Stimulated activated CD4-positive, alpha-beta T cell treated with anti-CD3 and anti-CD28 coated beads, Interleukin-4, amount 100 ng/mL, for 48 hours (primary cell): ENCODE data around the gene AZU1.

Experiments used
- DNase-seq, 2 donors: peaks; one replicate each; pipeline ENCODE4 v3.0.0-alpha.2; 2020; ENCODE audit warnings: low read depth in 2 of 2

The AZU1 gene

DNA sequence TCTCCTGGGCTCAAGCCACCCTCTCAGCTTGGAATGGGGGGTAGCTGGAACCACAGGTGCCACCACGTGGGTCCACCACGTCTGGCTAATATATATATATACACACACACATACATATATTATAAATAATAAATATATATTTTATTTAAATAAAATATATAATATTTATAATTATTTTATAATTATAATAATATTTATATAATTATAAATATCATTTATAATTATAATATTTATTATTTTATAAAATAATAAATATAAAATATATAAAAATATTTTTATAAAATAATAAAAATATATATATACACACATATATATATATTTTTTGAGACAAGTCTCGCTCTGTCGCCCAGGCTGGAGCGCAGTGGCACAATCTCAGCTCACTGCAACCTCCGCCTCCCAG, 26.9 kb downstream of the AZU1 start:
- no peak for DNase-seq

DNA sequence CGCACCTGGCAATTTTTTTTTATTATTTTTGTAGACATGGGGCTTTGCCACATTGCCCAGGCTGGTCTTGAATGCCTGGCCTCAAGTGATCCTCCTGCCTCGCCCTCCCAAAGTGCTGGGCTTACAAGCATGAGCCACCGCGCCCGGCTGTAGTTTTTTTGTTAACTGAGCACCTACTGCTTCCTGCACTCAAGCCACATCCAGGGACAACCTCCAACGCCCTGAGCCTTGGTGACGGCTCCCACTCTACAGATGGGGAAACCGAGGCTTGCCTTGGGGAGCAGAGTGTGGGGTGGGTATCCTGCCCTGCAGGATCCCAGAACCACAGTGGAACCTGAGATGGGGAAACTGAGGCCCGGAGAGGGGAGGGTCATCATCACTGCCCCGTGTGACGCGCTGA, 27.5 kb downstream of the AZU1 start:
- DNase-seq = no peak

DNA sequence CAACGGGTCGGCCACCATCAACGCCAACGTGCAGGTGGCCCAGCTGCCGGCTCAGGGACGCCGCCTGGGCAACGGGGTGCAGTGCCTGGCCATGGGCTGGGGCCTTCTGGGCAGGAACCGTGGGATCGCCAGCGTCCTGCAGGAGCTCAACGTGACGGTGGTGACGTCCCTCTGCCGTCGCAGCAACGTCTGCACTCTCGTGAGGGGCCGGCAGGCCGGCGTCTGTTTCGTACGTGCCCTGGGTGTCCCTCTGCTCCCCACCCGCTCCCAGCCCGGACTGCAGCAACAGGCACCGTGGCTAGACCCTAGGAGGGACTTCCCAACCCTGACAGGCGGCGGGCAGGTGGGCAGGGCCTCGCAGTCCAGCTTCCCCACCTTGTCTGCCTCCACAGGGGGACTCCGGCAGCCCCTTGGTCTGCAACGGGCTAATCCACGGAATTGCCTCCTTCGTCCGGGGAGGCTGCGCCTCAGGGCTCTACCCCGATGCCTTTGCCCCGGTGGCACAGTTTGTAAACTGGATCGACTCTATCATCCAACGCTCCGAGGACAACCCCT, 28.0 kb downstream of the AZU1 start:
- no peak for DNase-seq

DNA sequence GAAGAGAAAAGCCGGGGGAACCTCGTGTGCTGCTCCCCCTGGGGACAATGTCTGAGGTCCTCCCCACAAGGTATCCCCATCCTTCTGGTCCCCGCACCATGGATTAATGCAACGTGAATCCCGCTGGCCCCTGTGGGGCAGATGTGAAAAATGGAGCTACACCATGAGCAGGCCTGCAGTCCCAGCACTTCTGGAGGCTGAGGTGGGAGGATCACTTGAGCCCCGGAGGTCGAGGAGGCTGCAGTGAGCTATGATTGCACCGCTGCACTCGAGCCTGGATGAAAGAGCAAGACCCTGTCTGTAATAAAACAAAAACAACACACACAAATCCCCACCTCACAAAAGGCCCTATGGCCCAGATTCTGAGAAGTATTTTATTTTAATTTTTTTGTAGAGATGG, 30.6 kb downstream of the AZU1 start:
- no peak for DNase-seq

DNA sequence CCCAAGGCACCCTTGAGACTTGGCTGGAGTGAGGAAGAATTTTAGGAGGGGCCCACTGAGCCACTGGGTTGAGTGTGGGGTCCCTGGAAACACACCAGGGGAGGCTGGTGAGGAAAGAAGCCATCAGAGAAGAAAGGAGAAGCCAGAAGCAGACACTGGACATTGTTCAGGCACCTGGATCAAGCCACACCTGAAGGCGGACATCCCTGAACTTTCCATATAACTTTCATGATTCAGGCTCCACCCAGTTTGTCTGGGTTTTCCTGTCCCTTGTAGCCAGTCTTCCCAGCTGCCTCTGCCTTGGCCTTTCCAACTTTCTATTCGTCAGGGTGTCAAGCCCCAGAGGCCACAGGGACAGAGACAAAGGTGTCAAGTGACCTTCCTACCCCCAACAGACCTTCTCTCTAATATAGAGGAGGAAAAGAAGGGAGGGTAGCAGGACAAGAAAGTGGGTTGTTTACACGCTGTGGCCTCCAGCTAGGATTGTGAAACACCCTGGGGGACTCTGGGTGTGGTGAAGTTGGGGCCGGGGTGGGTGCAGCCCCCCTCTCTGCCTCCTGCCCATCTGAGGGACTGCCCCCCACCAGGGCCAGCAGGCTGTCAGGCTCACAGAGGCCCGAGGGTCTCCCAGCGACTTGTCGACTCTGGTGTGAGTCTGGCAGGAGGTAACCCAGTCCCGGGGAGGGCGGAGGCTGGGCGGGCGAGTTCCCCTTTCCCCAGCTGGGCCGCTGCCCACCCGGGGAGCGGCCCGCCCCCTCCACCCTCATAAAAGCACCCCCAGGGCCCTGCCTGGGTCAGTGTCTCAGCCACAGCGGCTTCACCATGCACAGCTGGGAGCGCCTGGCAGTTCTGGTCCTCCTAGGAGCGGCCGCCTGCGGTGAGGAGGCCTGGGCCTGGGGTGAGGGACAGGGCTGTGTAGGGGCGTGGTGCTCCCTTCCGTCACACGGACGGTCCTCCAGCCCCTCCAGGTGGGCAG, 31.5 kb downstream of the AZU1 start, which contains the start of gene CFD:
Gene CFD, plus strand, starts transcription at position 797 of the 976 bp plus-strand sequence. Its CDS starts 26 bp downstream, at position 823.
- no peak for DNase-seq

DNA sequence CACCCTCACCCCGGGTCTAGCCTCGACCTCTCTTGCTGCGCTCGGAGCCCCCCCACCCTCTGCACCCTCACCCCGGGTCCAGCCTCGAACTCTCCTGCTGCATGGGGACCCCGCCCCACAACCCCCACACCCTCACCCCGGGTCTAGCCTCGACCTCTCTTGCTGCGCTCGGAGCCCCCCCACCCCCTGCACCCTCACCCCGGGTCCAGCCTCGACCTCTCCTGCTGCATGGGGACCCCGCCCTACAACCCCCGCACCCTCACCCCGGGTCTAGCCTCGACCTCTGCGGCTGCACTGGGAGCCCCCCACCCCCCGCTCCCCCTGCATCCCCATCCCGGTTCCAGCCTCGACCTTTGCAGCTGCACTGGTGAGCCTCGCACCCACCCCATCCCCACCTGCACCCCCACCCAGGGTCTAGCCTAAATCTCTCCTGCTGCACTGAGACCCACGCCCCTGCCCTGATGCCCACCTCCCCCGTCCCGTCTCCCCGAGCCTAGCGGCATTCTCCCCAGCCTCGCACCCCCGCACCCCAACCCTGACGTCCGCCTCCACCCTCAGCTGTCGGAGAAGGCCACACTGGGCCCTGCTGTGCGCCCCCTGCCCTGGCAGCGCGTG, 33.6 kb downstream of the AZU1 start:
- no peak for DNase-seq

DNA sequence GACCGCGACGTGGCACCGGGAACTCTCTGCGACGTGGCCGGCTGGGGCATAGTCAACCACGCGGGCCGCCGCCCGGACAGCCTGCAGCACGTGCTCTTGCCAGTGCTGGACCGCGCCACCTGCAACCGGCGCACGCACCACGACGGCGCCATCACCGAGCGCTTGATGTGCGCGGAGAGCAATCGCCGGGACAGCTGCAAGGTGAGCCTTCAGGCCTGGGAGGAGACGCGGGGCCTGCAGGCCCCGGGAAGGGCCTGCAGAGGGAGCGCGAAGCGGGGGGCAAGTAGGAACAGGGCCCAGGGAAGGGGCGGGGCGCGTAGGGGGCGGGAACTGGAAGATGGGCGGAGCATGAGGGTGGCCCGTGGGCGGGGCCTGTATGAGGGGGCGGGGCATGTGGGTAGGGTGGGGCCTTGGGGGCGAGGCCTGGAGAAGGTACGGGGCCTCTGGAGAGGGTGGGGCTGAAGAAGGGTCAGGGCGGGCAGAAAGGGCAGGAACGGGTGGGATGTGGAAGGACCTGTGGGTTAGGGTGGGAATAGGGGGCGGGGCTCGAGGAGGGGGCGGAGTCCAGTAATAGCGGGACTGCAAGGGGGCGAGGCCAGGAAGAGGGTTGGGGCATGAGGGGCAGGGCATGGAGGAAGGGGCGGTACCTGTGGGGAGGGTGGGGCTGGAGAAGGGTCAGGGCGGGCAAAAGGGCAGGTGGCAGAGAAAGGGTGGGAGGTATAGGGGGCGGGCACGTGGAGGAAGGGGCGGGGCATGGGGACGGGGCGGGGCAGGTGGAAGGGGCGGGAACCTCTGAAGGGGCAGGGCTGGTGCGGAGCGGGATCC, 34.3 kb downstream of the AZU1 start:
- peak; percentile 47 to 83 for DNase-seq

DNA sequence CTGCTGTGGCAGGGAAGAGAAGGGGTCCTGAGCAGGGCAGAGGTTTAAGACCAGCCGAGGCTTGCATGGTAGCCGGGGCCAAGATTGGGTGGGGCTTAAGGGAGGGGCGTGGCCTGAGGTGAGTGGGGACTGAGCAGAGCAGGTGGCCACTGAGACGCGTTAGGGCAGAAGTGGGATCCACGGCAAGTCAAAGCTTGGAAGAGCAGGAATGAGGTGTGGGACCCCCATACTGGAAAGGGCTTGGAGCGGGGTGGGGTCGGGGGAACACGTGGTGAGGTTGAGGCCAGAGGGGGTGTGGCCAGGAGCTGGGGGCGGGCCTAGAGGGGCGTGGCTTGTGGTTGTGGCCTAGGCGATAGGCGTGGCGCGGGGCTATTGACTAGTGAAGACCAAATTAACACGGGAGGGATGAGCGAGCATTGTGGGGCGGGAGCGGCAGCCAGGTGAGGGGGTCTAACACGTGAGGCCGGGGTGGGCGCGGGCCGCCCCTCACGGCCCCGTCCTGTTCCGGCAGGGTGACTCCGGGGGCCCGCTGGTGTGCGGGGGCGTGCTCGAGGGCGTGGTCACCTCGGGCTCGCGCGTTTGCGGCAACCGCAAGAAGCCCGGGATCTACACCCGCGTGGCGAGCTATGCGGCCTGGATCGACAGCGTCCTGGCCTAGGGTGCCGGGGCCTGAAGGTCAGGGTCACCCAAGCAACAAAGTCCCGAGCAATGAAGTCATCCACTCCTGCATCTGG, 35.1 kb downstream of the AZU1 start:
- DNase-seq = peak; percentile 74 to 81

DNA sequence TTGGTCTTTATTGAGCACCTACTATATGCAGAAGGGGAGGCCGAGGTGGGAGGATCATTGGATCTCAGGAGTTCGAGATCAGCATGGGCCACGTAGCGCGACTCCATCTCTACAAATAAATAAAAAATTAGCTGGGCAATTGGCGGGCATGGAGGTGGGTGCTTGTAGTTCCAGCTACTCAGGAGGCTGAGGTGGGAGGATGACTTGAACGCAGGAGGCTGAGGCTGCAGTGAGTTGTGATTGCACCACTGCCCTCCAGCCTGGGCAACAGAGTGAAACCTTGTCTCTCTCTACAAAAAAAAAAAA, 35.6 kb downstream of the AZU1 start:
- no peak for DNase-seq

DNA sequence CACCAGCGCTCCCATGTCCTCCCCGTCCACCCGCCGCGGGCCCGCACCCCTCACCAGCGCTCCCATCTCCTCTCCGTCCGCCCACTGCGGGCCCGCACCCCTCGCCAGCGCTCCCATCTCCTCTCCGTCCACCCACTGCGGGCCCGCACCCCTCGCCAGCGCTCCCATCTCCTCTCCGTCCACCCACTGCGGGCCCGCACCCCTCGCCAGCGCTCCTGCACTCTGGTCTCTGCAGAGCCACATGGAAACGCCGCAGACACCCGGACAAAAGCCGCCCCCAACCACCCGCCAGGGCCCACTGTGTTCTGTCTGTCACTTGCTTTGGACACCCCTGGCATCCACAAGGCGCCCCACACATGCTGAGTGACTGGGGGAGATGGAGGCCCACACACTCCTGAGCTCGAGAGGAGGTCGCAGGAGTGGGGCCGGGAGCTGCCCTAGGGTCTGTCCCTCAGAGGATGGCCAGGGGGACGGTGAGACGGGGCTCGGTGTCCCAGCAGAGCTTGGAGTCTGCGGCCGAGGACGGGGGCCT, 39.2 kb downstream of the AZU1 start:
- no peak for DNase-seq

DNA sequence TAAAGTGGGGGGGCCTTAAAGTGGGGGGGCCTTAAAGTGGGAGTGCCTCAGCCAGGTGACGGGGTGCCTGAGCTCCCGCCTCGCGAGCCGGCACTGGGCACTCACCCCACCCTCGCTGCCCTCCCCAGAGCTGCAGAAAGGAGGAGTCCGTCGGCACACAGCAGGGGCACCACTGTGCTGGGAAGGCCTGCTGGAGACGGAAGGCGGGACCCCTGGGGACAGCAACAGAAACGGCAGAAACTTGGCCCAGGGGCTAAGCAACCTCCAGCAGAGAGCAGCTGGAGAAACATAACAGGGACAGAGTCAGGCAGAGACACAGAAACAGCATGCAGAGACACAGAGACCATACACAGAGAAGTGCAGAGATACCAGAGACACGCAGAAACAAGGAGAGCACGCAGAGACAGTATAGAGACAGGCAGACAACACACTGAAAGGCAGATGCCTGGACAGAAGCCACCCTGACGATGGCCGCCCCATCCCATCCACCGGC, 39.7 kb downstream of the AZU1 start:
- no peak for DNase-seq

DNA sequence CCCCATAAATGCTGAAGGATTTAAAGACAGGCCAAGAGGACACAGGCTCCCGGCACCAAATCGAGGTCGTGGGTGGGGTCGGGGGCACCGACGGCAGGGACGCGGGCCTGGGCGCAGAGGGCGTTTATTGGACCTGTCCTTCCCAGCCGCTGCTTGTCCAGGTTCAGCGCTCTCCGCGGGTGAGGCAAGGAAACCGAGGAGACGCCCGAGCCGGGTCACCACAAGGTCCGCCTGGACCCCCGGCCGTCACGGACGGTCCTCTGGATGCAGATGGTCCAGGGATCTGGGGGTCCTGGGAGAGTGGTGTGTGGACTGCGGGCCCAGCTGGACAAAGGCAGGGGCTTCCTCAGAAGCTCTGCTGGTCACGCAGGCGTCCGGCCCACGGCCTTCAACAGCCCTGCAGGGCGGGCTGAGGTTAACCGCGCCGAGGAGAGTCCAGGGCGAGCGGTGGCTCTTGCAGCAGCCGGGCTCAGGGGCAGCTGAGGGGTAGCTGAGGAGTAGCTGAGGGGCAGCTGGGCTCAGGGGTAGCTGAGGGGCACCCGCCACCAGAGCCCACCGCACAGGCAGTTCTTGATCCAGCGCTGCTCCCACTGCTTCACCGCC, 40.3 kb downstream of the AZU1 start:
- DNase-seq = no peak

DNA sequence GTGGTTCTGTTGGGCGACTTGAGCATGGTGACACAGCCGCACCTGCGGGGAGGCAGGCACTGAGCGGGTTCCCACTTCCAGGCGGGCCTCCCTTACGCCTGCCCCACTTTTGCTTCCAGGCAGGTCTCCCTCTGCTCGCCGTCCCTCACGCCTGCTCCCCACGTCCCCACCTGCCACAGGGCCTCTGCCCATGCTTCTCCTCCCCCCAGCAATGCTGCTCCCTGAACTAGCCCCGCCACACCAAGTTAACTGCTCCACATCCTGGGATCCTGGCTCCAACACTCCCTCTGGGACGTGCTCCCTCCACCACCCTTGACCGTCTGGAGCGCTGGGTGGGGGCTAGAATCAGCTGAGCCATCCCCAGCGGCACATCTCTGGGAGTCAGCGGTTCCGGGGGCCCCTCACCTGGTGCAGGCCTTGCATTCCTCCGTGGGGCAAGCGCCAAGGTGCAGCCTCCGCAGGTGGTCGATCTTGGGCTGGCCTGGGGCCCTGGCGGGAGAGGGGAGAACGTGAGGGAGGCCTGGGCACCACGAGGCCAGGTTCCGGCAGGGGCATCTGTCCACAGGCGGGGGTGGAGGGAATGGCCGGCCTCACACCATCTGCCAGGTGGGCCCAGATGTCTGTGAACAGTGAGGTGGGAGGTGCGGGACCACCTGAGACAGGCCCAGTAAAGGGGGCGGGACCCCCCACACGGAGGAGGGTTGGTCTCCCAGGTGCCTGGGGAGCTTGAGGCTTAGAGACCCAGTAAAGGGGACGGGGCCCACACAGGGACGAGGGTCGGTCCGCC, 41.0 kb downstream of the AZU1 start:
- no peak for DNase-seq

DNA sequence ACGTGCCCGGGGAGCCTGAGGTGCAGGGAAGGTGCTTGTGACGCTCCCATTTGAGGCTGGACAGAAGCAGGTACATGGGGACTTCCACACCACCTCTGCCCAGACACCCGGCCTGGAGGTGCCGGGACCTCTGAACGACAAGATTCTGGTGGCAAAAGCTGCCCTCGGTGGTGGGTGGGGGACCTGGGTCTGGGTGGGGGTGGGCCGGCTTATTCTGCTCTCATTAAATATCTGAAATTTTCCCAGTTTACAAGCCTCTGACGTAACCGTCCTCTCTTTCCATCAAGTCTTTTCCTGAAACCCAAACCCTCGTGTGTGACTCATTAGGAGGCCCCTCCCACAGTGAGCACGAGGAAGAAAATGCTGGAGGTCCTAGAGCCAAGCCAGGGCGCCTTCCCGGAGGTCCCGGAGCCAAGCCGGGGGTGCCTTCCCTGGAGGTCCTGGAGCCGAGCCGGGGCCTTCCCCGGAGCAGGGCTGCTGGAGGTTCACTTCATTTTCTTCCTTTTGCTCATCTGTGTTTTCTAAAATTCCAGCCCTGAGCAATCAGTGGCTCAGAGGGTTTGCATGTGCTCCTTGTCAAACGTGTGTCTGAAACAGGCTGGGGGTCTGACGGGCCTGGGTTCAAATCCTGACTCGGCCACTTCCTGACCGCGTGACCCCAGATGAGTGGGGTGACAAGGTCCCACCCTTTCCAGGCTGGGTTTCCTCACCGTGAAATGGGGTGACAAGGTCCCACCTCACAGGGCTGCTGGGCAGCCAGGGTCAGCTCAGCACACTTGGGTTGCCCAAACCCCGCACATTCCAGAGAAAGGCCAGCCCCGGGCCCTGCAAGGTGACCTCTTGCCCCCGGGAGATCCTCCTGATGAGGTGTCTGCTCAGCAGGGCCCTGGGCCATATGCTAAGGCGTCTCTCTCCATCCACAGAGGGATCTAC, 41.9 kb downstream of the AZU1 start:
- no peak for DNase-seq

DNA sequence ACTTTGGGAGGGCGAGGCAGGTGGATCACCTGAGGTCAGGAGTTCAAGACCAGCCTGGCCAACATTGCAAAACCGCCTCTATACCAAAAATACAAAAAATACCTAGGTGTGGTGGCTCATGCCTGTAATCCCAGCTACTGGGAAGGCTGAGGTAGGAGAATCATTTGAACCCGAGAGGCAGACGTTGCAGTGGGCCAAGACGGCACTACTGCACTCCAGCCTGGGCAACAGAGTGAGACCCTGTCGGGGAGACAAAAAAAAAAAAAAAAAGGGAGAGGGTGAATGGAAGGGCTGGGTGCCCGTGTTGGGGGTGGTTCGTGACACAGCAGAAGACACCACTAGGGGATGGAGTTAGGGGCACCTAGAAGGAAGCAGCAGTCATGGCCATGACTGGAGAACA, 42.7 kb downstream of the AZU1 start:
- no peak for DNase-seq

DNA sequence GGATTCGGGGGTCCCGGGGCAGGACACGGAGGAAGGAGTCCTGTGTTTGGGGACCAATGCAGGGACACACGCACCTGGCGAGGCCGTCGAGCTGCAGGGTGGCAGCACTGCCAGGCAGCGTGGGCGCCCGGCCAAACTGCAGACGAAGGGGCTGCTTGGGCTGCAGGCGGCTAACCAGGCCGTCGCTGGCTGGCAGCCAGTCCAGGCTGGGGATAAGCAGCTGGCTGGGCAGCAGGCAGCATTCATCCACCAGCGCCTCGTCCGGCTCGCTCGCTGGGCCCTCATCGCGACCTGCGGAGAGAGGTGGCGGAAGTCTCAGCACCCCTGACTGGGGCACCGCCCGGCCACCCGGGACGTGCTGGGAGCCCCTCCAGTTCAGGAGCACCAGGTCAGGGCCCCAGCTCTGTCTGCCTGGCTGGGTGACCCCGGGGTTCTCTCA, 43.3 kb downstream of the AZU1 start:
- no peak for DNase-seq

DNA sequence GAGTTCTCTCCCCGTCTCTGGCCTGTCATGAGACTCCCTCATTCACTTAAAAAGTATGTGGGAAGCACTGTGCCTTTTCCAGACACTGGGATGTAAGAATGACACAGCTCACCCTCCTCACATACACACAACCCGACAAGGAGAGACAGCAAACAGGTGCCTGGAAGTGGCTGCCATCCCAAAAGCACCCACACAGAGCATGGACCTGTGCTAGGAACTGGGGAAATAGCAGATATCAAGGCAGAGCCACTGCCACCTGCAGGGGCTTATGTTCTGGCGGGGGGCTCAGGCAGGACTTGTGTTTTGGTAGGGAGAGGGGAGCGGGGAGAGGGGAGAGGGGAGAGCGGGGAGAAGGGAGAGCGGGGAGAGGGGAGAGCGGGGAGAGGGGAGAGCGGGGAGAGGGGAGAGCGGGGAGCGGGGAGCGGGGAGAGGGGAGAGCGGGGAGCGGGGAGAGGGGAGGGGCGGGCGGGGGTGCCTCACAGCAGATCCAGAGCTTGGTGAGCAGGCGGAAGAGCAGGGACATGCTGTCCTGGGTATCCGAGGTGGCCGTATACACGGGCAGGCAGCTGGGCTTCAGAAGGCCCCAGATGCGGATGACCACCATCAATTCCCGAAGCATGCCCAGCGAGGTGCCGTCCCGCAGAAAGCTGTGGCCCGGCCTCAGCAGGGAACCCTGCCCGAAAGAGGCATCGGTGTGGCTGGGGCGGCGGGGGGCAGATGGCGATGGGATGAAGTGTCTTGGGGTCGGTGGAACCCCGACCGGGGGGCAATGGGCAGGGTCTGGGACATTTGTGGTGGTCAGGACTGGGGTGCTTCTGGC, 44.0 kb downstream of the AZU1 start:
- no peak for DNase-seq
